ENCODE data around the gene PACS2.

The PACS2 gene

DNA sequence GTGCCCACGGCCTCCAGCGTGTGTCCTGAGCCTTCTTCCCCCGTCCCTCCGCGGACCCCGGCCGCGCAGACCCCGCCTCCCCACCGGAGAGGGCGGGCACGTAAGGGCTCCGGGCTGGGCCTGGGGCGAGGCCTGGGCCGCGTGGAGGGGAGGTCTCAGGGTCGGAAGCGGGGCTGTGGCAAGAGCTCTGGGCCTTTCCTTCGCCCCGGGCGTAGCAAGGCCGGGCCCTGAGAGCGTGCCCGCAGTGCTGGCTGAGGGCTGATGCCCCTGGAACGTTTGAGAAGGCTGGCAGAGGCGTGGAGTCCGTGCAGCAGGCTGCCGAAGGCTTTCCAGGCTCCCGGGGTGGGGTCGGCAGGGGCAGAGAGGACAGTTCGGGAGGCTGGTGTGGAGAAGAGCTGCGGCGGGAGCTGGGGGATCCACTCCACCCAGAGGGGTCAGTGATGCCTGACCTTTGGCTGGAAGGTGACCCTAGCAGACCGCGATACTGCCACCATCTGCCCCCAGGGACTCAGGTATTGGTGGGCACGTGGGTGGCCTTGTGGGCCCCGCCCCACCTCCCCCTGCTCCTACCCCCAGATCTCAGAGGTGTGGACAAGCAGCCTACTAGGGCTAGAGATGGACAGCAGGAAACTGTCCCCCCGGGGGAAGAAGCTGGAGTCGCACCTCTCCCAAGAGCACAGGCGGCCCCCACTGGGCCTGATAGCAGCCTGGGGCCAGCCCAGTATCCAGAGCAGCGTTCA, 84.3 kb downstream of the PACS2 start:
- DNase-seq (ENCODE audit: low read depth in 3 of 3, low spot score in 1 of 3) = peak in 1 of 3 donors; percentile 35

- DNase-seq (ENCODE audit: low read depth in 3 of 3, low spot score in 1 of 3) = no peak
Observed at GRCh38 chr14:105399466-105399775, 84.9 kb downstream of the PACS2 start.

- no peak for DNase-seq (ENCODE audit: low read depth in 3 of 3, low spot score in 1 of 3)
Observed at GRCh38 chr14:105400016-105400415, 85.5 kb downstream of the PACS2 start.

GRCh38 chr14:105401699-105402098, 87.2 kb downstream of the PACS2 start:
- no peak for DNase-seq (ENCODE audit: low read depth in 3 of 3, low spot score in 1 of 3)

DNA sequence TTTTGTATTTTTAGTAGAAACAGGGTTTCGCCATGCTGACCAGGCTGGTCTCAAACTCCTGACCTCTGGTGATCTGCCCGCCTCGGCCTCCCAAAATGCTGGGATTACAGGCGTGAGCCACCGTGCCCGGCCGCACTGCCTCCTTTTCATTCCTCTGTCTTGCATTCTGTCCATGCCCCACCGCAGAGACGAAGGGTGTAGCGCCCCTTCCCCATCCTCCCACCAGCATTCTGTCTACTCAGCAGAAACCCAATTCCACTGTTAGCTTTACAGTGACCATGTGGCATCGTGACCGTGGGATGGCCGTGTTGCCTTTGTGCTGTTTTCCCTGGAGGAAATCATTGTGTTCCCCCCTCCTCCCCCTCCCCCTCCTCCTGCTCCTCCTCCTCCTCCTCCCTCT, 94.0 kb downstream of the PACS2 start:
- no peak for DNase-seq (ENCODE audit: low read depth in 3 of 3, low spot score in 1 of 3)

DNA sequence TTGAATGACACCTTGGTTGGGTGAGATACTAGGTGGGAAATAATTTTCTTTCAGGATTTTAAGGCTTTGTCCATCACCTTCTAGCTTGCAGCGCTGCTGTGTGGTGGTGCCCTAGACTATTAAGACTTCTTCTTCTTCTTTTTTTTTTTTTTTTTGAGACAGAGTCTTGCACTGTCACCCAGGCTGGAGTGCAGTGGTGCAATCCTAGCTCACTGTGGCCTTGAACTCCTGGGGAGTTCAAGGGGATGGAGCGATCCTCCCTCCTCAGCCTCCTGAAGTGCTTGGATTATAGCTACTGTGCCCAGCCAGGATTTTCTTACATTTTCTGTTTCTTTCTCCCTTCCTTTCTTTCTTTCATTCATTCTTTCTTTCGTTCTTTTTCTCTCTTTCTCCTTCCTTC, 94.8 kb downstream of the PACS2 start:
- no peak for DNase-seq (ENCODE audit: low read depth in 3 of 3, low spot score in 1 of 3)

GRCh38 chr14:105410642-105411016, 96.1 kb downstream of the PACS2 start:
- no peak for DNase-seq (ENCODE audit: low read depth in 3 of 3, low spot score in 1 of 3)

- DNase-seq (ENCODE audit: low read depth in 3 of 3, low spot score in 1 of 3) = no peak
Observed at GRCh38 chr14:105411017-105411941, 96.7 kb downstream of the PACS2 start.

GRCh38 chr14:105411985-105412770, 97.6 kb downstream of the PACS2 start:
- DNase-seq (ENCODE audit: low read depth in 3 of 3, low spot score in 1 of 3) = no peak

DNA sequence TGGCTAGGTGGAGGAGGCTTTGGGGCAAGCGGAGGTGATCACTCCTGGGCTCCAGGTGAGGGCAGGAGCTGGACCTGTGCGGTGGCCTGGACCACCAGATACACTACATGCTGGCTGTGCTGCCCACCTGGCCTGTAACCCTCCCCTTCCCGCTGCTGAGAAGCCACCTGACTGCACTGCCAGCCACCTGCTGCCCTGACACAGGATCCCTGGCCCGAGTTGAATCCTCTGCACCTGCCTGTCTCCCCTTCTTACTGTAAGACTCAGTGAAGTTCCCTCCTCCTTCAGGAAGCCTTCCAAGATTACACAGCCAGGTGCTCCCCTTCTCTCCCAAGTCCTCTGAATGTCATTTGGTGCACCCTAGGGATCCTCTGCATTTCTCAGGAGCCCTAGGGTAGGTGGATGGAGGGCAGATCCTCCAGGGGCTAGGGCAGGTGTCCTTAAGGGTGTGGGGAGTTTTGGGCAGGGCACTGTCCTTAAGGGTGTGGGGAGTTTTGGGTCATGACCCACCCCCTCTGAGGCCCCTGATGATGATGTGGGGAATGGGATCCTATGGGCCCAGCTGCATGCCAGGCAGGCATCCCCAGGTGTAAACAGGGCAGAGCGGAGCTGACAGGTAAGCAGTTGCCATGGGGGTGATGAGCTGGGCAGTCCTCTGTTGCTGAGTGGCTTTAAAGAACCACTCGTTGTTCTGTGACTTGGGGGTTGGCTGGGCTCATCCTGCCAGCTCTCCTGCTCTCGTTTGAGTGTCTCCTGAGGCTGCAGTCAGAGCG, 98.4 kb downstream of the PACS2 start:
- DNase-seq (ENCODE audit: low read depth in 3 of 3, low spot score in 1 of 3) = no peak

DNA sequence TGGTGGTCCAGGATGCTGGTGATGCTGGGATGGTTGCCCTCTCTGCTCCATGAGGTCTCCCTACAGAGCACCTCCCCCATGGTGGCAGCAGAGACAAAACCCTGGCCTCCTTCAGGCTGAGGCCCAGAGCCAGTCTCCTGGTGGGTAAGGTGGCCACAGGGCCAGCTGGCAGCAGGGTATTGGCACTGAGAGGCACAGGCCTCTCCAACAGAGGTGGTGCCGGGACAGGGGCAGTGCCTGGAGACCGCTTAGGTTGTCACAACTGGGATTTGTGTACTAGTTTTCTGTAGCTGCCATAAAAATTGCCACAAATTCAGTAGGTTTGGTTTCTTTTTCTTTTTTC, 99.0 kb downstream of the PACS2 start:
- DNase-seq (ENCODE audit: low read depth in 3 of 3, low spot score in 1 of 3) = no peak

DNA sequence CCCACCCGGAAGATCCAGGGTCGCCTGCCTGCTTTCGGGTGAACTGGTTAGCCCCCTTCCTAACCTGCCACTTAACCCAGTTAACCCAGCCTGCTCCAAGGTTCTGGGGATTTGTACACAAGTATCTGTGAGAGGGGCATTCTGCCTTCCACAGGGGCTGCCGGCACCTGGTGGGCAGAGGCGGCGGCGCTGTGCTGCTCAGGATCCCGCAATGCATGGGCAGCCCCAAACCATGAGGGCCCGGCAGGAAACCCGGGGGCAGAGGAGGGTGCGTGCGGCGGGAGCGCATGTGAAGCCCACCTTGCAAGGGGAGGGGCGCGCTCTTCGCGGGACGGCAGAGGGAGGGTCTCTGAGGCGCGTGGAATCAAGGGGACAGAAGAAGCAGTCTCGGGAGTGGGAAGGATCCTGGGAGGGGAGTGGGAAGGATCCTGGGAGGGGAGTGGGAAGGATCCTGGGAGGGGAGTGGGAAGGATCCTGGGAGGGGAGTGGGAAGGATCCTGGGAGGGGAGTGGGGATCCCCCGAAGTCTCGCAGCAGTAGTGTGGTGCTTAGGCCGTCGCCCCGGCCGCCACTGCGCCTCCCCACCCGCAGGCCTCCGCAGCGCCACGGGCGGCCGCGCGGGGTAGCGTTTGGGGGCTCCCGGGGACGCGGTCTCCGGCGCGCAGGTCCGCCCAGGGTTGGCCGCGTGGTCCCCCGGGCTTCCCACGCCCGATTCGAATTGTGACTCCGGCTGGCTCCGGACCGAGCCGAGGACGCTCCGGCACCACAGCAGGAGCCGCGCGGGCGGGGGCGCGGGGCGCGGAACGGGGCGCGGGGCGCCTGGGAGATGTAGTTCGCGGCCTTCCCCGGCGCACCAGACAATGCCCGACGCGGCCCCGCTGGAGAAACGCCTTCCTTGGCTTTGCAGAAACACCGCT, 100.2 kb downstream of the PACS2 start:
- DNase-seq (ENCODE audit: low read depth in 3 of 3, low spot score in 1 of 3) = peak in 1 of 3 donors; percentile 66

DNA sequence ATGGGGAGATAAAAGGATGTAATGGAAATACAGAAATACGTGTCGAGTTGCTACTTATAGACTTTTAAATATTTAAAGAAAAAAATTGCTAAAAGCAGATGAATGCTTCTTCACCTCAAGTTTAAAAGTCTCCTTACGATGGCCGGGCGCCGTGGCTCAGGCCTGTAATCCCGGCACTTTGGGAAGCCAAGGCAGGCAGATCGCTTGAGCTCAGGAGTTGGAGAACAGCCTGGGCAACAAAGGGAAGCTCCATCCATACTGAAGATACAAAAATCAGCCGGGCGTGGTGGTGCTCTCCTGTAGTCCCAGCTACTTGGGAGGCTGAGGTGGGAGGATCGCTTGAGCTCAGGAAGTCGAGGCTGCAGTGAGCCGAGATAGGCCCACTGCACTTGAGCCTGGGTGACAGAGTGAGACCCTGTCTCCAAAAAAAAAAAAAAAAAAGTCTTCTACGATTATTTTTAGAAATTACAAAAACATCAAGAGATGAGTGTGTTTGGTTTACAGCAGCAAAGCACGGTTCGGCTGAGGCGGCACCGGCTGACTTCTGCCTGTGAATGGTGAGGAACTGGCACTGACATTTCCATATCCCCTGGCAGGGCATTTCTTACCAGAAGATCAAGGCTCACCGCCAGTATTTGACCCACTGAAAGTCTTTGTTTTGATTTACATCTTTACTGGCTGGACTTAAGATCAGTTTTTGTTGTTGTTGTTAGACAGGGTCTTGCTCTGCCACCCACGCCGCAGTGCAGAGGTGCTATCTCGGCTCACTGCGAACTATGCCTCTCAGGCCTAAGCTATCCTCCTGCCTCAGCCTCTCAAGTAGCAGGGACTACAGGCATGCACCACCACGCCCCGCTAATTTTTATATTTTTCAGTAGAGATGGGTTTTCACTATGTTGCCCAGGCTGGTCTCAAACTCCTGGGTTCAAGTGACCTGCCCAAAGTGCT, 101.2 kb downstream of the PACS2 start:
- no peak for DNase-seq (ENCODE audit: low read depth in 3 of 3, low spot score in 1 of 3)

DNA sequence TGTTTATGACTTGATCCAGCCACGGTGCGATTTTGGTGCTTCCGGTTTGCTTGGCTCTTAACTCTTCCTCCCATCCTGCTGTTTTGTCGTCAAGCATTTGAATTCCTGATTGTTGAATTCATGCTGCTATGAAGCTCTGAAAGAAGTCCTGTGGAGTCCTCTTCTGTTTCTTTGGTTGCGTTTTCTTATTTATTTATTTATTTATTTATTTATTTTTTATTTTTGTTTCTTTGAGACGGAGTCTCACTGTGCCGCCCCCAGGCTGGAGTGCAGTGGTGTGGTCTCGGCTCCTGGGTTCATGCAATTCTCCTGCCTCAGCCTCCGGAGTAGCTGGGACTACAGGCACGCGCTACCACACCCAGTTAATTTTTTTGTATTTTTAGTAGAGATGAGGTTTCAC, 102.1 kb downstream of the PACS2 start:
- no peak for DNase-seq (ENCODE audit: low read depth in 3 of 3, low spot score in 1 of 3)

DNA sequence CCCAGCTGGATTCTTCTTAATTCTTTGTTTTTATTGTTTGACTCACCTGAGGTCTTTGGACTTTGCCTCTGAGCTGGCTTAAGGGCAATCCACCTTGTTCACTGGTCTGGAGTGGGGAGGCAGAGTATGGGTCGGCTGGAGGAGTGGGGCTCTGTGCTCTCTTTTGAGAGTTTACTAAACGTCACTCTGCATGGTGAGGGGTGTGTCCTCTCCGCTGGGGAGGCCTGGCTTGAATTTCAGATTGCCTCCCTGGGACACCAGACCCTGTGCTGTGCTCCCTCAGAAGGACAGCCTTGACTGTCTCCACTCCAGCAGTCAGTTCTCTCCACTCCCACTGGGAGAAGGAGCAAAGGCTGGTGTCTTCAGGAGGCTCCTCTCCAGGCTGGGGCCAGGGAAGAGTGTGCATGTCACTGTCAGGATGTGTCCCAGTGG, 103.2 kb downstream of the PACS2 start:
- DNase-seq (ENCODE audit: low read depth in 3 of 3, low spot score in 1 of 3) = no peak

DNA sequence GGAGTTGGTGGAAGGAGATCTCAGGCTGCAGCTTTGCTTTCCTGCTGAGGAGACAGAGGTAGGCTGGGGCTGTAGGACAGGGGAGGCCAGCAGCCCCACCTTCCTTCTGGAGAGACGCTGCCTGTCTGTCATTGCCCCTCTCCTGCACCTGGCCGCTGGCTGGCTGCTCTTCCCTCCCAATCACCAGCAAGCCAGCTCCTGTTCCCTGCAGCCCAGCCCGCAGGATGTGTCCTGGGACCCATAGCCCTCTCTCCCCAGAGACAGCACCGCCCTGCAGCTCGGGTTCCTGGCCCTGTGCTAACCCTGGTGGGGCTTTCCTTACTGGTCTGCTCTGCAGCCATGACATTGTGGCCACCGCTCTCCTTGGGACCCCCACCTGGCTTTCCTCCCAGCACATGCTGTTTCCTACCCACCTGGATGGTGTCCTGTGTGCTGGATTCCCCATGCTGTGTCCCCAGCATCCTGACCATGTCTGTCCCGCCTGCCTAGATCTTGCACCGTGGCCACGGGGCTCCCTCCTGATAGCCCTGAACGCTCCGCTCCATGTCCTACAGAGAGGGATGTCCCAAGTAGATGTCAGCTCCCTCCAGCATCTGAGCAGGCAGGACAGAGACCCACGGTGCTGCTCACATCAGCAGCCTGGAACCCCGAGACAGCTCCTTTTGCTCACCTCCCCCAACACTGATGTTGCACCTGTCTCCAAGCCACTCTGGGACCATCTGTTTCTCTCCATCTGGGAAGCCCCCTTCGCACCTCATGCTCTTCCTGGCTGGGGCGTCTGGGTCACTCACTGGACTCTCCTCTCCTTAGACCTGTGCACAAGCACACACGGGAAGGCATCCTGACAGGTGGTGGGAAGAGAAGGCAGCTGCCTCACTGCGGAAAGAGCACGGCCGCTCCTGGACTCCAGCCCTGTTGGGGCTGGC, 104.0 kb downstream of the PACS2 start:
- no peak for DNase-seq (ENCODE audit: low read depth in 3 of 3, low spot score in 1 of 3)

DNA sequence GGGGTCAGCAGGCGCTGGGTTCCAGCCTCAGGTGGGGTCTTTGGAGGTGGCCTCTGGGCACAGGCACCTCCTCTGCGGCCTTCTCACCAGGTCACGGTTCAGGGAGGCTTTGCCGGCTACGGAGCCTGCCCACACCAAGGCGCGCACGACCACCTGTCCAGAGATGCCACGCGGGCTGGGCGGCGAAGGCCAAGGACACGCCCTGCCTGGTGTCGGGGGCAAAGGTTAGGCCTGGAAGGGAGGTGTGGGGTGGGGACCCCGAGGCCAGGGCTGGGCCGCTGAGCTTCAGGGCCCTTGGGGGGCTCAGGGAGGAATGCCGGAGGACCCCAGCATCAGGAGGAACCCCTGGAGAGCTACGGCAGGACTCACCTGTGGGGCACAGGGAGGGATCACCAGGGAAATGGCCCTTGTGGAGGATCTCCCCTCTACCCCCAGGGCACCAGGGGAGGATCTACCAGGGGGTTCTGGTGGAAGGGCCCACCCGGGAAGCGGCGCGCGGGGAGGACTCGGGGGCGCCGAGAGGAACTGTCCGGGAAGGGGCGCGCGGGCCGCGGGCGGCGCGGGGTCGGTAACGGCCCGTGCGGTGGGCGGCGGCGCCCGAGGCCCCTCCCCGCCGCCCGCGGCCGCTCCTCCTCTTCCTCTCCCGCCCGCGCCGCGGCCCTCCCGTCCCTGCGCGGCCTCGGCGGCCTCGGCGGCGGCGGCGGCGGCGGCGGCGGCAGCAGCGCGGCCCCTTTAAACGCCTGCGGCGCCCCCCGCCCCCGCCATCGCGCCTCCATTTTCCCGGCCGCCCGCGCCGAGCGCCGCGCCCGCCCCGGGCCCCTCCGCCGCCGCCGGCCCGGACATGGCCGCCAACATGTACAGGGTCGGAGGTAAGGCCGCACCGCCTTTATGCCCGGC, 104.9 kb downstream of the PACS2 start, which contains the start of gene MTA1:
Gene MTA1, plus strand, starts transcription at position 633 of the 897 bp plus-strand sequence. Its CDS starts 209 bp downstream, at position 842.
- peak in 2 of 3 donors; percentile 17 to 45 for DNase-seq (ENCODE audit: low read depth in 3 of 3, low spot score in 1 of 3)

All from stimulated activated CD4-positive, alpha-beta T cell treated with anti-CD3 and anti-CD28 coated beads, TNF-alpha, amount 100 ng/mL, for 1 hour (primary cell).